HG02884 (cell line): ENCODE data around the gene IMP3.
"Not testable (repeated sequence)": the region's sequence is repeated elsewhere in the genome, so short reads cannot be mapped to it uniquely, and the experiment has no call there.

ENCODE experiments used
- ATAC-seq: cut with Tn5 transposase; IDR thresholded peaks from one replicate; pipeline ENCODE4 v1.9.1; 2021; ENCODE audit warnings: mild to moderate bottlenecking, moderate library complexity; ENCODE audit not compliant: unreplicated experiment

The IMP3 gene

DNA sequence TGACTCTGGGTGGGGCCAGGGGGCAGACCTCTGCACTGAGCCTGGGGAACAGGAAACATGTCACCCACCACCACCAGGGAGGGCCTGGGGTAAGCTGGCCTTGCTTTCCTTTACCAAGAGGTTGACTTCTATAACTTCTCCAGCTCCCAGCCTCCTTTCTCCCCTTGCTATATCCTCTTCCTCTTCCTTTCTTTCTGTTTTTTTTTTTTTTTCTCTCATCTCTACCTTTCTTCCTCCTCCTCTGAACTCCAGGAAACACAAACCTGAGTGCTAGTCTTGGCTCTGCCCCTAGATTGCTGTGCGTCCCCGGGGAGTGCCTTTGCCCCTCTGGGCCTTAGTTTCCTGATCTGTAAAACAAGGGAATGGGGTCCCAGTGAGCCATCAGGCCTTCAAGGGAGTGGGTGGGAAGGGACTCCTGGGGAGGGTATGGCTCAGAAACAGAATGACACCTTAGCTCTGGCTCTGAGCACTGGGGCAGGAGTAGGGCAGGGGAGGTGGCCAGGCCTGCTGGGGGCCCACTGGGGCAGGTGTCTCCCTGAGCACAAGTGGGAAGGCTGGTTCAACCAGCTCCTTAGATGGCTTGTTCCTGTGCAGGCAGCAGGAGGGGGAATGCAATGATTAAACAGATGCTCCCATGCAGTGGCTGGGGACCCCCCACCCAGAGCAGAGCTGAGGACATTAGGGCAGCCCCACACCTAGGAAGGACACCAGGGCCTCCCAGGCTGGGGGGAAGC lies 12.0 kb upstream of the IMP3 start:
- no peak for ATAC-seq

DNA sequence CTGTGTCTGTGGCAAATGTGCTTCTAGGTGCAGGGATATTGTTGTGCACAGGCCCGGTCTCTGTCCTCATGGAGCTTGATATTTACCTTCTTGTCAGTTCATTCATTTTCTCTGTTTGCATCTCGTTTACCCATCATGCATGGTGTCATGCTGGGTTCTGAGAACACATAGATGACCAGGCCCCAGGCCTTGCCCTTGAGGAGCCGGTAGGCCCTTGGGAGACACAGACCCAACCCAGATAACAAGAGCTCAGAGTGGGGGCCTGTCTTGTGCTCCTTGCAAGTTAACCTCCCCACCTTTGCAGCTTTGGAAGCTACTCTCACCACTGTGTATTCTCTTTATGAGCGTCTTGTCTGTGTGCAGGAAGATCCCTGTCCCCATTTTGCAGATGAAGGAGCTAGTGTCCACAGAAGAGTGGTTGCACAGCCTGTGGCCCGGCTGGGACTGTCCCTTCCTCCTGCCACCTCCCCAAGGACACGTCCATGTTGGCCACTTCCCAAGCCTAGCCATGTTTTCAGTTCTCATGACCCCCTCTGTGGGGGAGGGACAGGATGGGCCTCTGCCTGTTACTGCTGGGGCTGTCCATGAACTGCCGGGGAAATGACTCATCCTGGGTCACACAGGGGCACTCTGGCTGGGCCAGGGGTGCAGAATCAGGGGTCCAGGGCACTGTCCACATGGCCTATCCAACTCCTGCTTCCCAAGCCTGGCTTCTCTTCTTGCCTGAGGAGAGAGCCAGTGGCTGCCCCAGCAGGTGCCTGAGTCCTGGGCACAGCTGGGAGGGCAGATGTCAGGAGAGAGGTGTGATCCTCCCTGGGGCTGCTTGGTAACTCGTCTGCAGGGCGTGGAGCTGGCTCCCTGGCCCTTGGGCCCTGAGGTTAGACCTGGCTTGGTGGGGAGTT lies 11.1 kb upstream of the IMP3 start:
- no peak for ATAC-seq

DNA sequence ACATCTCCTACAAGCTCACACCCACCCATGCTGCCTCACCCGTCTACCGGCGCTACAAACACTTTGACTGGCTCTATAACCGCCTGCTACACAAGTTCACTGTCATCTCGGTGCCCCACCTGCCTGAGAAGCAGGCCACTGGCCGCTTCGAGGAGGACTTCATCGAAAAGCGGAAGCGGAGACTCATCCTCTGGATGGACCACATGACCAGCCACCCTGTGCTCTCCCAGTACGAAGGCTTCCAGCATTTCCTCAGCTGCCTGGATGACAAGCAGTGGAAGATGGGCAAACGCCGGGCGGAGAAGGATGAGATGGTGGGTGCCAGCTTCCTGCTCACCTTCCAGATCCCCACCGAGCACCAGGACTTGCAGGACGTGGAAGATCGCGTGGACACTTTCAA lies 9.8 kb upstream of the IMP3 start:
- ATAC-seq = no peak

DNA sequence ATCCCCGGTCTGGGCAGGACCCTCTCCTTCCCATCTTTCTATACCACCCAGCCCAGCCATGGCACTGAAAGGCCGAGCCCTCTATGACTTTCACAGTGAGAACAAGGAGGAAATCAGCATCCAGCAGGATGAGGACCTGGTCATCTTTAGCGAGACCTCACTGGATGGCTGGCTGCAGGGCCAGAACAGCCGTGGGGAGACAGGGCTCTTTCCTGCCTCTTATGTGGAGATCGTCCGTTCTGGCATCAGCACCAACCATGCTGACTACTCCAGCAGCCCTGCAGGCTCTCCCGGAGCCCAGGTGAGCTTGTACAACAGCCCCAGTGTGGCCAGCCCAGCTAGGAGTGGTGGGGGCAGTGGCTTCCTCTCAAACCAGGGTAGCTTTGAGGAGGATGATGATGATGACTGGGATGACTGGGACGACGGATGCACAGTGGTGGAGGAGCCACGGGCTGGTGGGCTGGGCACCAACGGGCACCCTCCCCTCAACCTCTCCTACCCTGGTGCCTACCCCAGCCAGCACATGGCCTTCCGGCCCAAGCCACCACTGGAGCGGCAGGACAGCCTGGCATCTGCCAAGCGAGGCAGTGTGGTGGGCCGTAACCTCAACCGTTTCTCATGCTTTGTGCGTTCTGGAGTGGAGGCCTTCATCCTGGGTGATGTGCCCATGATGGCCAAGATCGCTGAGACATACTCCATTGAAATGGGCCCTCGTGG lies 9.2 kb upstream of the IMP3 start:
- no peak for ATAC-seq

DNA sequence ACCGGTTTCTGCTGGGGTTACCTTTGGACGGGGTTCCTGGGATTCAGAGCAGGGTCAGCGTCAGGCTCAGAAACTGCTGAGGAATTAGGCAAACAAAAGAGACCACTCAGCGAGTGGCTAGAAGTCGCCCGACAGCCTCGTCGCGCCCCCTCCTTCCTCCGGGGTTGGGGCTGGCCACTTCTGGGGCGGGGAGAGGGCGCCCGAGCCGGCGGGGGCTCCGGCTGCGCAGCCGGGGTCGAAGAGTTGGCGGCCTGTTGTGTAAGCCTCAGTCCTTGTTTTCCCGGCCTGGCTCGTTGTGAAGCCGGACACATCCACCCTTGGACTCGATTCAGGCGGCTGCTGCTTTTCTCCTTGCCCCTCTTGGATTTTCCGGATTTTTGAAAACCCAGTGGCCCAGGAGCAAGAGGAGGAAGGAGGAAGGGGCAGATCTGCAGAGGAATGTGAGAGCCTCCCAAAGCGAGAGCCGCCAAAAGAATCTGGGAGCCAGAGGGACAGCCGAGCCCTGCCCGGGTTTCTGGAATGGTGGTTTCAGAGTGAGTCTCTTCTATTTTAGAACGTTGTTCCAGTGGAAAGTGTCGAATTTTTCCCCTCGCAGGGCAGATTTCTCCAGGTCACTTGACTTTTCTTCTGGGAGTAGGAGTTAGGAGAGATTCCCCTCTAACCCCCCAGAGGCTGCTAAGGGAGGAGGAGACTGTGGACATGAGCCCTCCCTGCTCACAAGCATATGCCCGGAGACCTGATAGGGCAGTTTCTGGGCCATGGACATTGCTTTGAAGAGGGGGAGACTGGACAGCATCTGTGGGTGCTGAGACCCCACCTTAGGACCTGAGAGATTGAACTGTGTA lies 8.4 kb upstream of the IMP3 start:
- no peak for ATAC-seq

DNA sequence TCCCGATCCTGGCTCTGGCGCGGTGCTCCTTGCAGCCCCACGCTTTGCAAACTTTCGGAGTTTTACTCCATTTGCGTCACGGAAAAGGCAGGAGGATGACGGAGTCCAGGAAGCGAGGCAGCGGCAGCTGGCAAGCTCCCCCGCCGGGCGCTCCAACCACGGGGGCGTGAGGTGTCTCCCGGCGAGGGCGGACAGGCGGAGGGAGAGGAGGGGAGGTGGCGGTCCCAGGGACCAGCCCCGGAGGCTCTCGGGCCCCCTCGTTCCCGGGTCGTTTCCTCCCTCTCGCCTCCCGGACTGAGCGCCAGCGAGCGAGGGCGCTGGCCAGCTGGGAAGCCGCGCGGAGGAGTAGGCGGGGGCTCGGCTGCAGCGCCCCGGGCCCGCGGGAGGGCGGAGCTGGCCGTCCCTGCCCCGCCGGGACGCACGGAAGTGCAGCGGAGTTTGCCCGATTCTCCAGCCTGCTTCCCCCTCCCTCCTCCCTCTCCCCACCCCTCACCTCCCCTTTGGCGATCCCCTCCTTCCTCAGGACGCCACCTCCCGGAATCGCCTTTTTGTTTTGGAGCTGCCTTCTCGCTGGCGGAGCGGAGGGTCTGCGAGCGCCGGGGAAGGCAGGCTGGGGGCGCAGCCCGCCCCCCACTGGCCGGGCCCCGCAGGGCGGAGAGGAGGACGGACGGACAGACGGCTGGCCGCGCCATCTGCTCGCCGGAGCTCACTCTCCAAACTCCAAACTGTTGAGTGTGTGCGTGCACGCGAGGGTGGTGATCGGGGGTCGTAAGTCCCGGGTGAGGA lies 7.5 kb upstream of the IMP3 start, which contains the start of gene SNX33:
SNX33 (plus strand) TSS at position 543 of the 786 bp plus-strand sequence. CDS start 1,191 bp downstream, outside the sequence.
- ATAC-seq = no peak

DNA sequence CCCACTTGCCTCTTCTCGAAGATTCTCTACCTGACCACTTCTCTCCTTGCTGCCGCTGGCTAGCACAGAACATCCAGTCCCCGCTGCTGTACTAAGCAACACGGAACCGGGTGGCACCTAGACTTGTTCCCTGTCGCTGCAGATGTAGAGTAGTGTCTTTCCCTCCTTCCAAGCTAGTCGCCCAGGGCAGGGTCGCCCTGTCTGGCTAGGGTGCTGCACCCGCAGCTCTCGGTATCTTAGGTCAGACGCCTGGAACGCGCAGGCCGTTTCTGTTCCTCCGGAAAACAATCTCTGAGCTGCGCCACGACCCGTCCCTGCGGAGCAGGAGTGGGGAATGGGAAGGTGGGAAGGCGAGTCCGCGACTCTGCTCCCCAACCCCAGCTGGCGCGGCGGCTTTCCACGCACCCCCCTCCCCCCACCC lies 6.9 kb upstream of the IMP3 start:
- ATAC-seq = no peak

DNA sequence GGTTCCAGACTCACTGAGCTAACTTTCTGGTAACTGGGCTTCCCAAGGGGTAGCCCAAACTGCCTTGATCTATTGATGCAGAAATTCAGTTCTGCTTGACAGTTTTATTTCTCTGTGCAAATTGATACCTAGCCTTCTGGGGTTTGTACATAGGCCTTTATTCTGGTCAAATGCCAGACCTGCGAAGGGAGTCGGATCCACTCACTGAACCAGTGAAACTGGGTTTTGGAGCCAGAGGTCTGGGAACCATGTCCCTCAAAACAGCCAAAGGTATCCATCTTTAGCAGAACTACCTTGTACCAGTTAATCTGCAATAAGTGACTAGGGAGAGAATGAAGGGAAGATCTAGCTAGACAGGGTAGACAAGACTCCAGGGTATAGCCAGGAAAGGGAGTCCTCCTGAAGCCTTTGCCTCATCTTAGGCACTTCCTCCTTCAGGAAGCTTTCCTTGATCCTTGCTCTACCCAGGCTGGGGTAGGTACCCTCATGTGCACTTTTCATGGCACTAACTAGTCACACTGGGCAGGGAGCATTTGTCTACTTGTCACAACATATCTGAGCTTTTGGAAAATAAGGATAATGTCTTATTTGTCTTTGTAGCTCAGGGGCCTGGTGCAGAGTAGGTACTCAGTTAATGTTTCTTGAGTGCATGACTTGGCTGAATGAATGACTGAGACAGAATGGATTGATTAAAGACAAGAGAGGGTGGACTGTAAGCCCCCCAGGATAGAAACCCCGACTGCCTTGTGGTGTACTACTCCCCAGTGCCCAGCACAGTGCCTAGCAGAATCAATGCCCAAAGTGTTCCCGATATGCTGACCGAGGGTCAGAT lies 6.3 kb upstream of the IMP3 start:
- no peak for ATAC-seq

DNA sequence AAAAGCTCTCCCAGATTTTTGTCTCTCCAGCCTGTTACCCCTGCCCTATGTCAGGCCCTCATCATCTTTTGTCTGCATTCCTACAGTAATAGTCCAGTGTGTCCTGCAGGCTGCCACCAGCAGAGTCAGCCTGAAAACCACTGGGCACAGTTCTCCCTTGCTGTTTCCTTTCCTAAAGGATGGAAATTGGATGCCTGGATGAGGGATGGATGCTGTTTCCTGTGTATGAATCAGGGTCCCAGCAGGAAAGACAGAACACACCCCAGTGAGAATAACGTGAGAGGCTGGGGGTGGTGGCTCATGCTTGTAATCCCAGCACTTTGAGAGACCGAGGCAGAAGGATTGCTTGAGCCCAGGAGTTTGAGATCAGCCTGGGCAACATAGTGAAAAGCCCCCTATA lies 4.4 kb upstream of the IMP3 start:
- ATAC-seq = no peak

DNA sequence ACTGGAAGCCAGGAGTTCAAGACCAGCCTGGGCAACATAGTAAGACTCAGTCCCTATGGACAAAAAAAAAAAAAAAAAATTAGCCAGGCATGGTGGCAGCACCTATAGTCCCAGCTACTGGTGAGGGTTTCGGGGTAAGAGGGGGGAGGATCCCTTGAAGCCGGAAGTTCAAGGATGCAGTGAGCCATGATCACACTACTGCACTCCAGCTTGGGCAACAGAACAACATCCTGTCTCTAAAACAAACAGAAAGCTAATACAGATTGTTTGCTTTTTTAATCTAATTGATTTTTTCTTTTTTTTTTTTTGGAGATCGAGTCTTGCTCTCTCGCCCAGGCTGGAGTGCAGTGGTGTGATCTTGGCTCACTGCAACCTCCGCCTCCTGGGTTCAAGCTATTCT lies 1.6 kb upstream of the IMP3 start:
- ATAC-seq = no peak

DNA sequence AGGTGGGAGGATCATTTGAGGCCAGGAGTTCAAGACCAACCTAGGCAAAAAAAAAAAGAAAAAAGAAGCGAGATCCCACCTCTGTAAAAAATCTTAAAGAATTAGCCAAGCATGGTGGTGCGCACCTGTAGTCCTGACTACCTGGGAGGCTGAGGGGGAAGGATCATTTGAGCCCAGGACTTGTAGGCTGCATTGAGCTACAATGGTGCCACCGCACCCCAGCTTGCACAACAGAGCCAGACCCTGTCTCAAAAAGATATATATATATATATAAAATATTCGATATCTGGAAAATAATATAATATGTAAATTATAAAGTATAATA lies 1.1 kb upstream of the IMP3 start:
- ATAC-seq = no peak

DNA sequence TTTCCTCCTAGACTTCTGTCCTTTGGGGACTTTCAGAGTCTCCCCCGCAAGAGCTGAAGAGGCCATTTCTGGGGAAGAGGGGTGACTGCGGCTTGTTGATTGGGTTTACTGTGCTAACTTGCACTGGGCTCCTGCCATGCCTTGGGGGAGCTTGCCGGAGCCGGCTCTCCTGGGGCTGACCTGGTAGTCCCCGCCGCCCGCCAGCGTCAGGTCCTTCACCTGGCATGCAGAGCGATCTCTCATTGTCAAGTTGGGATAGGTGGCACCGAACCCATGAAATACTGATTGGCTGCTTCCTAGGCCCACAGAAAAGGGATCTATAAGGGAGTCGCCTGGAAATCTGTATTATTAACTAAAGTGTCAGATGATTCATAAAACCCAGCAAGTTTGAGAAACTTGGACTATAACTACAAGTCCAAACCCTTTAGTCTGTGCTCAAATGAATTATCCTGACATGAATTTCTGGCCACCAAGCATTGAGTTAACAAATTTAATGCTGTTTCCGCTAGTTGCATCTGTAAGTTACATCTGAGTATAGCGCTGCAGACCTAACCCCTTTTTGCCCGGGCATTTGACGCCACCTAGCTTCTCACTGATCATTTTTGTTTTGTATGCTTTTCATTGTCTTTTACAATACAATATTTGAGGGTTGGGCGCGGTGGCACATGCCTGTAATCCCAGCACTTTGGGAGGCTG lies 607 bp upstream of the IMP3 start:
- ATAC-seq = peak; percentile 23

DNA sequence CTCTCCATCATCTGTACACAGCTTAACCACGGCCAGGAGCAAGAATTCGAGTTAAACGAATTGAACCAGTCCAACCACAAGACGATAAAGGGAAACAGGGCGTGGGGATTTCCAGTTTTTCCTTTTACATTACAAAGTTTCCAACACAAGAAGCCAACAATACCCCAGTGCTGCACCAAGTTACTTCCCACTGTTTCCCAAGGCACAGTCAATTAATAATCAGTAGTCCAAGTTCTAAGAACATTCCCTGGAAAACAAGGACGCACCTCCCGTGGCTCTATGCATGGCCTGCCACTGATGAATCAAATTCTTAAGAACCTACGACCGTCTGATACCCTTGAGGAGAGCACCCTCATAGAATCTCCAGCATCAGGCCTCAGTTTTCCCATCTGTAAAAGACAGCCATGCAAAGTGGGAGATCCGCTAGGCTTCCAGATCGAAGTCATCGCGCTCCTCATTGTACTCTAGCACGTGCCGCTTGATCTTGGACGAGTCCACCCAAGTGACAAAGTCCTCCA lies 774 bp downstream of the IMP3 start:
- no peak for ATAC-seq

DNA sequence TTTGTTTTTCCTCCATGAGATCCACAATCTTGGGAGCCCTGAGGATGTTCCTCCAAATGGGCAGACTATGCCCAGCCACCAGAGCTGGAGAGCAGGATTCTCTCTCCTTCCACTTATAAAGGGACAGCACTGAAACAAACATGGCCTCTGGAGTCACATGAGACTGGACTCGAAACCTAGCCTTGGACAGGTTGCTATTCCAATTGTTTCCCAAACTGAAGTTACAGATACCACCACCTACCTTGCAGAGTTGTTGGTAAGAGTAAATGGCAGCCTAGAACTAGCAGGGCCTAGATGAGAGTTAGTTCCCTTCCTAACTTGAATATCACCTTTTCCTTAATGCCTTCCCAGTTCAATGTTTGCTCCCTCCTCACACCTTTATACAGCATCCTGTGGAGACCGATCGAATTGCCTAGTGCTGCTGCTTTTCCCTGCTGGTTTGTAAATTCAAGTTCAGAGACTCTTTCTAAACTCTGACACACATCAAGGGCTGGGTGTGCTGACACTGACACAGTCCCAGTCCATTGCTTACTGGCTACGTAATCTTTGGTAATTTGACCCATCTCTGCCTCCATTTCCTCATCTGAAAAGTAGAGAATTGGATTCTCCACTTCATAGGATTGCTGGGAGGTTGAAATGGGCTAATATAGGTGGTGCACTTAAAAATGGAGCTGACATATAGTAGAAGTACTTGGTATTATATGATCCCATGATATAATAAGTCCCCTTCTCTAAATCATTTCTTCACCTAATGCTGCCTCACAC lies 2.6 kb downstream of the IMP3 start:
- ATAC-seq = no peak

DNA sequence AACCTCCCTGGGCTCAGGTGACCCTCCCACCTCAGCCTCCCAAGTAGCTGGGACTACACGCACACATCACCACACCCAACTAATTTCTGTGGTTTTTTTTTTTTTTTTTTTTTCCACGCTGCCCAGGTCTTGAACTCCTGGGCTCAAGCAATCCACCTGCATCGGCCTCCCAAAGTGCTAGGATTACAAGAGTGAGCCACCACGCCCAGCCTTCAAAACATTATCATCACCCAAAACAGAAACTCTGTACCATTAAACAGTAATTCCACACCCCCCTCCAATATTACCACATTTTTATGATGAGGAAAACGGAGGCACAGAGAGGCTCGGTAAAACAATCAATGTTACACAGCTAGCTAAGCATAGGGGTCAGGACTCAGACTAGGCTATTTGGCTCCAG lies 4.0 kb downstream of the IMP3 start:
- no peak for ATAC-seq

DNA sequence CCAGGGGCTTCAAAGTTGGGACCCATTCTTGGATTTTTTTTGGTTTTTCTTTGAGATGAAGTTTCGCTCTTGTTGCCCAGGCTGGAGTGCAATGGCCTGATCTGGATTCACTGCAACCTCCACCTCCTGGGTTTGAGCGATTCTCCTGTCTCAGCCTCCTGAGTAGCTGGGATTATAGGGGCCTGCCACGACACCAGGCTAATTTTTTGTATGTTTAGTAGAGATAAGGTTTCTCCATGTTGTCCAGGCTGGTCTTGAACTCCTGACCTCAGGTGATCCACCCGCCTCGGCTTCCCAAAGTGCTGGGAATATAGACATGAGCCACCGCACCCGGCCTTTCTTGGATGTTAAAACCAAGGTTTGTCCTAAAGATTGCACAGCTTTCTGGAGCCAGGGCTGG lies 6.1 kb downstream of the IMP3 start:
- not testable (repeated sequence) for ATAC-seq

DNA sequence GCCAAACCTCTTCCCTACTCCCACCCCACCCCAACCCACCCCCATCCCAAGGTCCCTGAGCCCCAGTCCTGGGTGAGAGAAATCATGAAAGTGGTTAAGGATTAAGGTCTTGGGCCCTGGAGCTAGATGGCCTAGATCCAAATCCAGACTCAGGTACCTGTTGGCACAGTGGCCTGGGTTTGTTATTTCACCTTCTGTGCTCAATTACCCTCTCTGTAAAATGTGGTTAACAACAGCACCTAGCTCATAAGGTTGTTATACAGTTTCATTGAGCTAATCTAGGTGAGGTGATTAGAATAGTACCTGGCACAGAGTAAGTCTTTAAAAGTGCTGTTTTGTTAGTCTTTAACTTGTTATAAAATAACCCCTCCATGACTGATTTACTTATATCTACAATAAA lies 8.1 kb downstream of the IMP3 start:
- ATAC-seq = no peak
